ENCODE measurements around the gene TMEM87A.
"Not testable (repeated sequence)": the region's sequence is repeated elsewhere in the genome, so short reads cannot be mapped to it uniquely, and the experiment has no call there.

- TF ChIP-seq CTCF, POLR2A (IDR thresholded peaks at IDR 0.05): not testable (repeated sequence)
Observed at GRCh38 chr15:42228981-42229380, 44.3 kb downstream of the TMEM87A start.

All from heart left ventricle (tissue), 13 donors.